ENCODE measurements around the gene ZBTB20.

The ZBTB20 gene

DNA sequence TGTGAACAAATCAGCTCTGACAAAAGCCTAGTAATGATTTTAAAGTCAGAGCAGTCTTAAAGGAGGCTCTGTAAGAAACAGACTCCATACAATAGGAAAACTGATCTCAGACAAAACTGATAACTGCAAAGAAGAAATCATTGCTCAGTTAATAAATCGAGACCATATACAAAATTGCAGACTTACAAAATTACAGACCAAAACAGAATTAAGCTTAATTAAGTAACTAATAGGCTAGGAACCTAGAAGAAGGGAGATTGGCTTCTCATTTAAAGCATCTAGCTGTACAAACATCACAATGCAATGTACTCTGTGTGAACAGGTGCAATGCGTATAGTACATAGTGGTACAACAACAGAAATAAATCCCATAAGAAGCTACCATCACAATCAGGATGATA is 46.3 kb downstream of the ZBTB20 start:
- no peak for DNase-seq (ENCODE audit: low read depth)
- H3K4me3 ChIP-seq (ENCODE audit: control insufficient read depth, low read depth, low read length) = no peak overlapping the region
- TF ChIP-seq, protein P1, sequence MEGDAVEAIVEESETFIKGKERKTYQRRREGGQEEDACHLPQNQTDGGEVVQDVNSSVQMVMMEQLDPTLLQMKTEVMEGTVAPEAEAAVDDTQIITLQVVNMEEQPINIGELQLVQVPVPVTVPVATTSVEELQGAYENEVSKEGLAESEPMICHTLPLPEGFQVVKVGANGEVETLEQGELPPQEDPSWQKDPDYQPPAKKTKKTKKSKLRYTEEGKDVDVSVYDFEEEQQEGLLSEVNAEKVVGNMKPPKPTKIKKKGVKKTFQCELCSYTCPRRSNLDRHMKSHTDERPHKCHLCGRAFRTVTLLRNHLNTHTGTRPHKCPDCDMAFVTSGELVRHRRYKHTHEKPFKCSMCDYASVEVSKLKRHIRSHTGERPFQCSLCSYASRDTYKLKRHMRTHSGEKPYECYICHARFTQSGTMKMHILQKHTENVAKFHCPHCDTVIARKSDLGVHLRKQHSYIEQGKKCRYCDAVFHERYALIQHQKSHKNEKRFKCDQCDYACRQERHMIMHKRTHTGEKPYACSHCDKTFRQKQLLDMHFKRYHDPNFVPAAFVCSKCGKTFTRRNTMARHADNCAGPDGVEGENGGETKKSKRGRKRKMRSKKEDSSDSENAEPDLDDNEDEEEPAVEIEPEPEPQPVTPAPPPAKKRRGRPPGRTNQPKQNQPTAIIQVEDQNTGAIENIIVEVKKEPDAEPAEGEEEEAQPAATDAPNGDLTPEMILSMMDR (IDR thresholded peaks at IDR 0.05; ENCODE audit: control insufficient read depth, insufficient read depth, low read depth, low read length, missing control alignments) = no peak

DNA sequence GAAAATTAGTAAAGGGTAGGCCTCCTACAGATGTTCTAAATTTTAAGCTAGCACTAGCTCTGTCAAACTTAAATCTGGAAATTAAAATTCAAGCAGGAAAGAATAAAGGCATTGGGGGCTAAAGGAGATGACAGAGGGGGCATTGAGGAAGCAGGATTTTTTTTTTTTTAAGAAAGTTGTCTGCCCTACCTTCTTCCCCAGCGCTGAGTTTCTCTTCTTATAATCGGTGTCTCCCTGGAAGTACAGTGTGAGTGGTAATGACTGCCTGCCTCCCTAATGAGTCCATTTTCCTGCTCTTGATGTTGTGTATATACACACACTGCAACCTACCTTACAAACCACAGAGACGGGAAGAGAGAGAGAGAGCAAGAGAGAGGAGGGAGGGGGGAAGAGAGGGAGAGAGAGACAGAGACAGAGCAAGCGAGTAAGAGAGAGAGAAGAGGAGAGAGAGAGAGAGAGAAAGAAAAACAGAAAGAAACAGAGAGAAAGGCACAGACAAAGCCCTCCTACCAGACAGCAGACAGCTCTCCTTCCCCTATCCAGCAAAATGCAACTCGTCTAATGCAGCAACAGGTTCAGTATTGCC is 47.0 kb downstream of the ZBTB20 start:
- H3K4me3 ChIP-seq (ENCODE audit: control insufficient read depth, low read depth, low read length) = peak overlapping the region; percentile 31

DNA sequence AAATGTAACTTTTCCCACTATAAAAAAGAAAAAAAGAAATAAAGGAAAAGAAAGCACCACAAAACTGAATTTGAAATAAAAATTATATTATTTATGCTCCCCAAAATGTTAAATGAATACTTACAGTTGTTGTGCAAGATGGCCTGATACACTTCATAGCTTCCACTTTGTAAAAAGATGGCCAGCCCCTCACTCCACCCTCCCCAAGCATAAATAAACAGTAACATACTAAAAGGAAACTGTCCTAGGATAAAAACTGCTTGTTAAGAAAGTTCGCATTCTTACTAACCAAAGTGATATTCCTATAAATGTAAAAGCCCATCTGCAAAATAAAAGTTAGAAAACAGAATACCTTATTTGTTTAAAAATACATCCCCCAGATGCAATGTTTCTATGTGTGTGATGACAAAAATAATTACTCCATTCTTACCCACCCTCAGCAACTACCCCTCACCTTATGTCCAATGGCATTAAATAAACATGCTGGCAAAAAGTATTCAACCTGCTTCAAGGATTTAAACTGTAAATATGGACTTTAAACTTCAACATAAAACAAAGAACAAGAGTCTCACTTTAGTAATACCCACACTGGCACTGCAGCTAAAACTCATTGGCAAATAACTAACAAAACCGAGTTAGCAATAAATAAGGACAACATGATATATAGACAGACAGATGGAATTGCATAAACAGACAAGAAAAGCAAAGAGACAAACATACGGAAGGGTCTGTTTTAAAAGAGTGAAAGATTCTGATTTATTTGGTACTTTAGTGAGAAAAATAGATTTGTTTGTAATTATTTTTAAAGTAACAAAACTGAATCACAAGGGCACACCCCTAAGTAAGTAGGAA is 47.7 kb downstream of the ZBTB20 start:
- TF ChIP-seq, protein P1 (IDR thresholded peaks at IDR 0.05; ENCODE audit: control insufficient read depth, insufficient read depth, low read depth, low read length, missing control alignments) = no peak

More for the DNA sequence above, 47.0 kb downstream of the ZBTB20 start:
- peak; percentile 25 for DNase-seq (ENCODE audit: low read depth)
- TF ChIP-seq, protein P1 (IDR thresholded peaks at IDR 0.05; ENCODE audit: control insufficient read depth, insufficient read depth, low read depth, low read length, missing control alignments) = no peak

DNA sequence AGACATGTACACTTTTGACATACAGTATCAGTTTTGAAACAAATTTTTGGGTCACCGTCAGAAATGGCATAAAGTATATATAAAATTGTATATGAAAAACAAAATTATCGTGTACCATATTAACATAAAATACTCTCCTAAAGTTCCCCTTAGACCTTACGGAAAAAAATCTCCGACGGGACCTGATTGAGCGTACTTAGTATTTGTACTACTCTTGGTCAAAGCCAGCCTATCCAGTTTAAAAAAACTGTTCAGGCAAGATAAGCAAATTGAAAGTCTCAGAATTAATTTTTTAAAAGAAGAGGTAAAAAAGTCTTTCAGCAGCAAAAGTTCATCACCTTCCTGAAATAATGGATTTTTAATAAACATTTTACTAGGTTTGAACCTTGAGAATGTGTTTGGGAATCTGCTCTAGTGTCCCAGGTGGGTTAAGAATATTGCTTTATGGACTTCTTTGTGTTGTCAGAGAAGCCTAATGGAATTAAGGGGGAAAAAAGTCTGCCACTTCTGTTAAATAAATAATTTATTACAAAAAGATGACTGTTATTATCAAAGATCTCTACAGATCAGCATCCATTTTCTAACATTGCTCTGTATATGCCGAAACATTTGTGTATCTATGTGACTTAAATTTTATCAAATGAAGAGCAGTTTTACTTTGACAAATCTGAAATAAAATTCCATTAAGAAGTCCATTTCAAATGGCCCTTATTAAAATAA is 48.6 kb downstream of the ZBTB20 start:
- no peak overlapping the region for H3K4me3 ChIP-seq (ENCODE audit: control insufficient read depth, low read depth, low read length)
- DNase-seq (ENCODE audit: low read depth) = no peak
- TF ChIP-seq, protein P1 (IDR thresholded peaks at IDR 0.05; ENCODE audit: control insufficient read depth, insufficient read depth, low read depth, low read length, missing control alignments) = no peak

More for the DNA sequence above, 47.7 kb downstream of the ZBTB20 start:
- no peak for DNase-seq (ENCODE audit: low read depth)
- no peak overlapping the region for H3K4me3 ChIP-seq (ENCODE audit: control insufficient read depth, low read depth, low read length)

DNA sequence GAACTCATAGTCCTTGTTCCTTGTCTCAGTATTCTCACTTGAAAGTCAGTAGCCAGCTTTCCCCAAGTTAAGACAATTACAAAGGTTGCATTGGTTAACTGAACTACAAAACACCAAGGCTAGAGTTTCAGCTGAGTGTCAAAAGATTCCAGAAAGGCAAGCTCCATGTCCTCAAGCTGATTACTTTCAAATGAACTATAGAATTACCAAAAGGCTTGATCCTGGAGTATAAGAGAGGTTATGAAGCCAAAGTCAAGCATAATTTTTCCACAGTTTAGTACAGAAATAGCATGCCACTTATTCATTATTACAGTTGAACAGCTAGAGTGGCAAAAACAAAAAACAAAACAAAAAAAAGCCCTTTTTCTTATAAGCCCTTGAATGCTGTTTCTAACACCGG is 51.9 kb downstream of the ZBTB20 start:
- DNase-seq (ENCODE audit: low read depth) = no peak
- H3K4me3 ChIP-seq (ENCODE audit: control insufficient read depth, low read depth, low read length) = no peak overlapping the region
- TF ChIP-seq, protein P1 (IDR thresholded peaks at IDR 0.05; ENCODE audit: control insufficient read depth, insufficient read depth, low read depth, low read length, missing control alignments) = no peak

DNA sequence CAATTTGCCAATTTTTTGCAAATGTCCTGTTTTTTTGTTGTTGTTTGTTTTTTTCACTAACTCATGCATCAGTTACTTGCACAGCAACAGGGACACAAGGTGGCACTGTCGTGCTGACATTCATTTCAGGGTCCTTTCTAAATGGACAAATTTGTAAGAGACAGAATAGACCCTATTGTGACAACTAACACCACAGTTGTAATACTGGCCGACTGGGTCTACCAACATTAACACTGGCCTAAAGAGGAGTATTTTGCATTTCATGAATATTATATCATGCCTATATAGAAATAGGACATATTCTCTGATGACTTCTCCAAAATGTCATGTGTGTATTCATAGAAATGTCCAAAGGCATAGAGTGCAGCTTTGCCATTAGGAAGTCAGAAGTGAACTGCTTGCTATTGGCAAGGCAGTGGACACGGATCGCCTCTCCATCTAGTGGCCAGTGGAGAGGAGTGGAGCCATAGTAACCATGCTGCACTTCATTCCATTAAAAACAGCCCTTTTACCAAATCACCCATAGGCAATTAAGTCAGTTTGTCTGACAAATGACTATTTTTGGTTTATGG is 54.8 kb downstream of the ZBTB20 start:
- TF ChIP-seq, protein P1 (IDR thresholded peaks at IDR 0.05; ENCODE audit: control insufficient read depth, insufficient read depth, low read depth, low read length, missing control alignments) = peak; percentile 93
- peak; percentile 38 for DNase-seq (ENCODE audit: low read depth)
- H3K4me3 ChIP-seq (ENCODE audit: control insufficient read depth, low read depth, low read length) = no peak overlapping the region
